OCI-LY3 (cell line): ENCODE results near the gene ADCY3.

Experiments
- CTCF ChIP-seq: fragments of 200-600, 300-600 bp; sonication (generic); IDR thresholded peaks from 2 replicates; pipeline ENCODE4 v1.5.1; 2014; ENCODE audit warnings: antibody characterized with exemption, low read length, low read depth
- EZH2phosphoT487 ChIP-seq: fragments of 200-600 bp; shearing (Covaris generic); IDR thresholded peaks from 2 replicates; pipeline ENCODE4 v1.6.1; 2018; ENCODE audit warnings: antibody characterized with exemption, mixed run types, low read depth

GRCh38 chr2:24839729-24840128 is 80.3 kb downstream of the ADCY3 start:
- TF ChIP-seq CTCF (no peak), EZH2phosphoT487 (no peak)
